Thyroid gland (tissue), 4 donors: ENCODE measurements around the gene KLHL41.

Experiments used
- POLR2A ChIP-seq, 2 donors: fragments of 450-650 bp; IDR thresholded peaks; one replicate each; pipeline ENCODE4 v1.6.1; 2017; ENCODE audit warnings: antibody characterized with exemption in 2 of 2, mild to moderate bottlenecking in 2 of 2, moderate library complexity in 1 of 2
- TF ChIP-seq, protein P1 (sequence below), 6 experiments: fragments of 200-600 bp in 3 of 6; fragments of 450-650 bp in 3 of 6; sonication (generic) in 3 of 6; IDR thresholded peaks; one replicate each; pipeline ENCODE4 v1.5.1; 2016 to 2019; ENCODE audit warnings: antibody characterized with exemption in 6 of 6, mild to moderate bottlenecking in 2 of 6, inconsistent platforms in 1 of 6, moderate library complexity in 1 of 6

DNA sequence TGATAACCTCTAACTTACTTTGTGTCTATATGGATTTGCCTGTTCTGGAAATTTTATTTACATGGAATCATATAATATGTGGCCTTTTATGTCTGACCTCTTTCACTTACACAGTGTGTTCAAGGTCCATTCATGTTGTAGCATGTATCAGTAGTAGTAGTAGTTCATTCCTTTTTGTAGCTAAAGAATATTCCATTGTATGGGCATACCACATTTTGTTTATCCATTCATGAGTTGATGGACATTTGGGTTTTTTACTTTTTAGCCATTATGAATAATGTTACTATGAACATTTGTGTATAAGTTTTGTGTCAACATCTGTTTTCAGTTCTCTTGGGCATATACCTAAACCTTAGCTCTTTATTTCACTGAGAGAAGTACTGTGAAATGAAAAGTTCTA is 18.7 kb upstream of the KLHL41 start:
- TF ChIP-seq, protein P1, sequence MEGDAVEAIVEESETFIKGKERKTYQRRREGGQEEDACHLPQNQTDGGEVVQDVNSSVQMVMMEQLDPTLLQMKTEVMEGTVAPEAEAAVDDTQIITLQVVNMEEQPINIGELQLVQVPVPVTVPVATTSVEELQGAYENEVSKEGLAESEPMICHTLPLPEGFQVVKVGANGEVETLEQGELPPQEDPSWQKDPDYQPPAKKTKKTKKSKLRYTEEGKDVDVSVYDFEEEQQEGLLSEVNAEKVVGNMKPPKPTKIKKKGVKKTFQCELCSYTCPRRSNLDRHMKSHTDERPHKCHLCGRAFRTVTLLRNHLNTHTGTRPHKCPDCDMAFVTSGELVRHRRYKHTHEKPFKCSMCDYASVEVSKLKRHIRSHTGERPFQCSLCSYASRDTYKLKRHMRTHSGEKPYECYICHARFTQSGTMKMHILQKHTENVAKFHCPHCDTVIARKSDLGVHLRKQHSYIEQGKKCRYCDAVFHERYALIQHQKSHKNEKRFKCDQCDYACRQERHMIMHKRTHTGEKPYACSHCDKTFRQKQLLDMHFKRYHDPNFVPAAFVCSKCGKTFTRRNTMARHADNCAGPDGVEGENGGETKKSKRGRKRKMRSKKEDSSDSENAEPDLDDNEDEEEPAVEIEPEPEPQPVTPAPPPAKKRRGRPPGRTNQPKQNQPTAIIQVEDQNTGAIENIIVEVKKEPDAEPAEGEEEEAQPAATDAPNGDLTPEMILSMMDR (IDR thresholded peaks at IDR 0.05), result no peak
- no peak for TF ChIP-seq POLR2A (IDR thresholded peaks at IDR 0.05)
